ENCODE results near the gene PRMT5.
"Not testable (repeated sequence)": the region's sequence is repeated elsewhere in the genome, so short reads cannot be mapped to it uniquely, and the experiment has no call there.

- not testable (repeated sequence) for TF ChIP-seq POLR2A, CTCF, POLR2AphosphoS5 (IDR thresholded peaks at IDR 0.05)
These were observed 37.0 kb upstream of the PRMT5 start for GRCh38 chr14:22965916-22966782.

Data from upper lobe of left lung (tissue), 4 donors.